Nucleus accumbens (tissue), 56 donors: ENCODE measurements around the gene EPC1.
A peak's percentile ranks its signal among the peaks of the same experiment; 100 is the strongest.
"Not testable (repeated sequence)": the region's sequence is repeated elsewhere in the genome, so short reads cannot be mapped to it uniquely, and the experiment has no call there.

ENCODE experiments used
- DNase-seq, 56 donors: peaks; one replicate each; lab custom pipeline; 2025; lab: John Stamatoyannopoulos, UW

The EPC1 gene

DNA sequence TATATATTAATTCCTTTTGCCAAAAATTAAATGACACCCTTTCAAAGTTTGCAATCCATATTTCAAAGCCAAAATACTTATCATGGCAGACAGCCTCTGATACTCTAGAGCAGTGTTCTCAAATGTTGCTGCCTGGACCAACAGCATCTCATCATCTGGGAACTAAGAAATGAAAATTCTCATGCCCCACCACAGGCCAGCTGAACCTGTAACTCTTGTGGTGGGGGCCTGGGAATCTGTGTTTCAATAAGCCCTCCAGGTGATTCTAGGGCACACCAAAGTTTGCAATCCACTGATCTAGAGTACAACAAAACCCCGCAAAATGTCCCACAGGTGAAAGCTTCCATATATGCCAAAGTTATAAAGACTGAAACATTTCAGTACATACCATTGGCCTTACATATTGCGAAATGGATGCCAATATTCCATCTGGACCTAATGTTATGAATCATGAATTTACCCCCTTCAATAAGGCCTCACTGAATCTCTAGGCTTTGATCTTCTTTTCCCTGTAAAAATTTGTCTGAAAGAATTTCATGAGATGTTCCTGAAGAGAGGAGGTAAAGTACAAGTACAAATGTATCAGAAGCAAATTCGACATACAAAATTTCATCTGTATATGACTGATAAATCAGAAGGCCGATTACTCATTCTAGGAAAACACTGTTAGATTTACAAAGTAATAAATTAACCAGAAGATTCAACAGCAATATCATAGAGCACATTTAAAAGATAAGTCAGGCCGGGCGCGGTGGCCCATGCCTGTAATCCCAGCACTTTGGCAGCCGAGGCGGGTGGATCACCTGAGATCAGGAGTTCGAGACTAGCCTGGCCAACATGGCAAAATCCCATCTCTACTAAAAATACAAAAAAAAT is 25.3 kb upstream of the EPC1 start:
- DNase-seq = no peak

DNA sequence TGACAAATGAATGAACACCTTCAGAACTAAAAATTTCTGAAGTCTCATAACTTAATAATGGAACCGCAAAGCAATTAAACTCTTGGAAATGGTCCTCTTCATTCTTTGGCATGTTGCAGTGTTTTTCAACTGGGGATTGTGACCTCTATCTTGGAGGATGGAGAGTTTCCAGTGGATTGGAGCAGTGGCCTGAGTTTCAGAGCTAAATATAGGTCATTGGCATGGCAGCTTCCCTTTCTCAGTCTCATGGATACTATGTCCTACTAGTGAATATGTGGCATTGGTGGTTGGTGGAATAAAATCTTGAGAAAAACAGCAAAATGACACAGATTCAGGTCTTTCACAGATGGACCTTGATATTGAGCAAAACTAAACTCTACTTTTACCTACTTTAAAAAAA is 24.1 kb upstream of the EPC1 start:
- no peak for DNase-seq

- peak in 40 of 56 donors; percentile 11 to 80 (median 46) for DNase-seq
These were observed 21.0 kb upstream of the EPC1 start for GRCh38 chr10:32367793-32368453.

DNA sequence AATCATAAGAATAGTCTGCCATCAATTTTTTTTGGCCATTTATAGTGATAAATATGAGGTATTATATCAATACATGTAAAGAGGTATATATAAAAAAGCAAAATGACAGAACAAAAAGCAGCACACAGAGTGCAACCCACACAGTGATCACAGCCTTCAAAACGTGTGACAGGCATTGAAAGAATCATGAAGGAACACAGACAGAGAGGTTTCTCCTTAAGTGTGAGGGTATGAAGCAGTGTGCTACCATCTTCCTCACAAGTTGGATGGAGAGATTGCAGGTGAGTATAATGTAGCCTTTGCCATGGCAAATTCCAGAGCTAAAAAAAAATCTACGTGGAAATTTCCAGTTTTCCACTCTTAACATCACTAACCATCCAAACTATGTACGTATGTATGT is 19.6 kb upstream of the EPC1 start:
- peak in 1 of 56 donors; percentile 5 for DNase-seq

- no peak for DNase-seq
These were observed 19.2 kb upstream of the EPC1 start for GRCh38 chr10:32366111-32366510.

GRCh38 chr10:32365404-32365803 is 18.4 kb upstream of the EPC1 start:
- not testable (repeated sequence) for DNase-seq

DNA sequence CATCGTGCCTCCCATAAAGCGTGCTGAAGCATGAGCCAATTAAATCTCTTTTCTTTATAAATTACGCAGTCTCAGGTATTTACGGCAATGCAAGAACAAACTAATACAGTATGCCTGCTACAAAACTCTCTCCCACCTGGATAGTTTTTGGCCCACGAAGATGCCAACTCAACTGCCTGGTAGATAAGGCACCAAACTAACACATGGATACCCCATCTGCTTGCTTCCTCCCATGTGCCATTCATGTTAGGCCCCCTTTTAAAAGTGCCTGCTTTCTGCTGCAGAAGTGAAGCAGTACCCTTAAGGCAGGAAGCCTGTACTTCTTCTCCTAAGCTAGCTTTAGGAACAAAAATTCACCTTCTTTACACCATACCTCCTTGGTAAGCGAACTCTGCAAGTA is 15.6 kb upstream of the EPC1 start:
- DNase-seq = no peak

DNA sequence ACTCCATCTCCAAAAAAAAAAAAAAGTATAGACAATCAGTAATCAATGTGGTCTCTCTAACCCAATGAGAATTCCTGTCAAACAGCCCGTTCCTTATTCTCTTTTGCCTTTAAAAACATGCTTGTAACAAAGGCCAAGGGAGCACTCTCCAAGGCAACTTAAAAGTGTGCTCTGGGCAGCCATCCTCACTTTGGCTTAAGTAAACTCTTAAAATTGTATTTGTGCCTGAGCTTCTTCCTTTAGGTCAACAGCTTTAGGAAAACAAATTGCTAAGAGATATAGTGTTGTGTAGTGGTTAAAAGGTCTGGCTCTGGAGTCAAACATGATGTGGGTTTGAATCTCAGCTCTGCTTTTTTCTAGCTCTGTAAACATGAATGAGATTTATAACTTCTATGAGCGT is 13.9 kb upstream of the EPC1 start:
- DNase-seq = no peak

GRCh38 chr10:32360241-32360640 is 13.3 kb upstream of the EPC1 start:
- DNase-seq = no peak

DNA sequence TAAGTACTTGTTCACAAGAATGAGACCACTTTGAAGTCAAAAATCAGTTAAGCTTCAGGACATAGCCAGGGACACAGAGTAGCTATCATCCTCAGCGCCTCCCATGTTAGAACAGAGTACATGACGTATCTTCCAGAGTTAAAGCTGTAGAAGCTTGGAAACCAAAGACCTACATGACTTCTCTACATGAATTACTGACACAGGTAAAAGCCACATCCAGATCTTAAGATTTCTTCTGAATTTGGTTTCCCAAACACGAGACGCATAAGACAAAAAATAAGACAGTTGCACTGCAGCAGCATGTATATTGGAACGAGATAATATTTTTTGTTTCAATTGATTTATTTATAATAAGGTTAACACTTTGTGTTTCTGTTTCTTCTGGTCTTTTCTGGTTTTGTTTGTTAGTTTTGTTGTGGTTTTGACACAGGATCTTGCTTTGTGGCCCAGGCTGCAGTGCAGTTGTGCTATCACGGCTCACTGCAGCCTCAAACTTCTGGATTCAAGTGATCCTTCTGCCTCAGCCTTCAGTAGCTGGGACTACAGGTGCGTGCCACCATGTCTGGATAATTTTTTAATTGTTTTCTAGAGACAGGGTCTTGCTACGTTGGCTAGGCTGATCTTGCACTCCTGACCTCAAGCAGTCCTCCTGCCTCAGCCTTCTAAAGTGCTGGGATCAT is 10.2 kb upstream of the EPC1 start:
- DNase-seq = no peak

- DNase-seq = not testable (repeated sequence)
These were observed 7.7 kb upstream of the EPC1 start for GRCh38 chr10:32354690-32355089.

DNA sequence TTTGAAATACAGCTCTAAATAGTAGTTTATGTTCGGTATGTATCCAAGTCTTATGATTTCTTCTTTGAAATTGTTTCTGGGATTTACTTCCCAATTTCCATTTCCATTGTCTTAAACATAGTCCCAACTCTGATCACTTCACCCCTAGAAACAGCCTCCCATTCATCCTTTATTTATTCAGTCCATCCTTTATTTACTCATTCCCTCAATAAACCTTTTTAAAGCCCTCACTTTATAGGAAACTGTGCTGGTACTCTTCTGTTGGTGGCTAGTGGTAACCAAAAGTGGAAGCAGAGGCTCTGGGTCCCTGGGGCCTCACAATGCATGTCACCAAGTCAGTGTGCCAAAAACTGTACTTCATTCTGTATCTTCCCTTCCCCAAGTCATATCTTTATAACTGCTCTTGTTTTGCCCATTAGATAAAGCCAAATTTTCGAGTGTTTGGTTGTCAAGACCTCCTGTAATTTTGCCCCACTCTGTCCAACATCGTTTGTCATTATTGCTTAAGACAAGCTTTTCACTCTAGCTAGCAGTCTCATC is 3.9 kb upstream of the EPC1 start:
- DNase-seq = no peak

DNA sequence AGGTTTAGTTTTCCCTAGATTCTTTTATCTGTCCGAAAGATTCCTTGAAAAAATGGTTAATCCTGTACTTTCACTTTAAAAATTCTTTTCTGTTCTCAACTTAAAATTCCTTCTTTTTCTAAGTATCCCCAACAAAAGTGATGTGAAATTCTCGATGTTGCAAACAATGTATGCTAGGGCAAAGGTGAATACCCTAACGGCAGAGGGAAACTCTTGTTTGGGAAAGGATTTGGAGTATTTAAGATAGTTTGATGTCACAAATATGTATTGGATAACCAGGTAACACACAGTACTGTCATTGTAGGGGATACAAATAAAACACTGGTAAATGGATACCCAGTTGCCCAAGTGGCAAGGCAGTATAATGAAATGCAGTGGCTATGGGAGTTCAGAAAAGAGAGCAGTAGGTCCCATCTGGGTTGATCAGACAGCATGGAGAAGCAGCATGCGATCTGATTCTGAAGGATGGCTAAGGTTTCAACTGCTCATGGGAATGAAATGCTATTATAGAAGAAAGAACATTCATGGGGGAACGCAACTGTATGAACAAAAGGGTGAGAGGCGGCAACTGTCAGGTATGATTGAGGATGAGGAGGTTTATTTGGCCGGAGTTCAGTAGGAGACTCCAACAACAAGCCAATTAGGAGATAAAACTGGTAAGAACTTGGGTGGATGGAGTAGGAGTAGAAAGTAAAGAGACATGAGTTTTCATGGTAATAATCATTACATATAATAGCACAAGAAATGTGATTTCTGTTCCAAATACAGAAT is 3.2 kb upstream of the EPC1 start:
- peak in 9 of 56 donors; percentile 11 to 62 (median 35) for DNase-seq

- no peak for DNase-seq
These were observed 2.2 kb upstream of the EPC1 start for GRCh38 chr10:32349199-32349585.

DNA sequence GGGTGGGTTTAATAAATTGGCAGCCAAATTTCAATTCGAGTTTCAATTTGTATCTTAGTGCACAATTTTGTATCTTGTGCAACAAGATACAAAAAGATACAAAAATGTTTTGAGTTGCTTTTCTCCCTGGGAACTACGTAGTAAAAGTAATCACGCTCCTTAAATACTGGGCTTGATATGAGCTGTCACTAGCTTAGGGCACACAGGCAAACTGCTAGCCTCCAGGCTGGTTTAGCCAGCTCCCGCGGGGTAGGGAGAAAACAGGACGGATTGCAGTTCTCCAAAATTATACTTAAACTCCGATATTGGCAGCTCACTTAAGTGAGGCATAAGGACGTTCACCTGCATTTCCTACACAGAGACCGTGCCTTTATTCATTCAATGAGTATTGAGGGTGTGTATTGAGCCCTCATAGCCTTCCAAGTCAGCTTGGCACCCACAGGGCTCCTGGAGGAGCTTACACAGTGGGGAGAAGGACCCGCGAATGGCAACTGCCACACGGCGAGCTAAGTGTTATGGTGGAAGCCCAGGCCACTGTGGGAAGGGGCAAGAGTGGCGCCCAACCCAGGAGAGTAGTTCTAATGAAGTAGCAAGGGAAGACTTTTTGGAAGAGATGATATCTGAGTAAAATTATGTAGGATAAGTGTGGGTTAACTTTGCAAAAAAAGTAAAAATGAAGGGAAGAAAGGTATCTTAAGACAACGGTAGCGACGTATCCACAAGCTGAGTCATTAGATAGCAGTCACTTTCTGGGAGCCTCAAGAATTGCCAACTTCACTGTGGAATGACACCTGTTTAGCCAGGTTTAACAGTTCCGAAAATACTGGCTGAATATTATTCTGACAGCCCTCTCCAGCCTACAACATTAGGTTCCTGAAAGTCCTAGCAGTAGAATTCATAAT is 1.6 kb upstream of the EPC1 start:
- peak in 2 of 56 donors; percentile 17 to 25 for DNase-seq

GRCh38 chr10:32347363-32348022 is 535 bp upstream of the EPC1 start:
- DNase-seq = peak in 8 of 56 donors; percentile 55 to 88 (median 60)

GRCh38 chr10:32346134-32346550 is 816 bp downstream of the EPC1 start:
- peak in 54 of 56 donors; percentile 69 to 96 (median 92) for DNase-seq

DNA sequence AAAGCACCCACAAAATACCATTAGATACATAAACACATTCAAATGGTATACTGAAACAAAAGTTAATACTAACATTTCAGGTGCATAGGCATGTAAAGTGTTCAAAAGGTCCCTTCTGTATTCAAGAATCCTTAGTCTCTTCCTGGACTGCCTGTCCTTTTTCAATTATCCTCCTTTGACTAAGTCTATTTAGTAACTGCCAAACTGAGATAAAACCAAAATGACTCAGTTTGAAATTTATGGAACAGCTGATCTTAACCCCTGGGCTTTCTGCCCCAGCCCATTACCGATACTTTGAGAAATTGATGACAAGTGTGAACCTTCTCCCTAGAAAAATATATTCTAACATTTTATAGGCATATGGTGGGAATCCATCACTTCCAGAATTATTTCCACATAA is 5.4 kb downstream of the EPC1 start:
- DNase-seq = no peak
